HG03097 (cell line): ENCODE data around the gene SGSM1.
"Not testable (repeated sequence)": the region's sequence is repeated elsewhere in the genome, so short reads cannot be mapped to it uniquely, and the experiment has no call there.

Source experiments
- ATAC-seq: cut with Tn5 transposase; IDR thresholded peaks from one replicate; pipeline ENCODE4 v1.9.1; 2021; ENCODE audit not compliant: unreplicated experiment, low FRiP score

The SGSM1 gene

DNA sequence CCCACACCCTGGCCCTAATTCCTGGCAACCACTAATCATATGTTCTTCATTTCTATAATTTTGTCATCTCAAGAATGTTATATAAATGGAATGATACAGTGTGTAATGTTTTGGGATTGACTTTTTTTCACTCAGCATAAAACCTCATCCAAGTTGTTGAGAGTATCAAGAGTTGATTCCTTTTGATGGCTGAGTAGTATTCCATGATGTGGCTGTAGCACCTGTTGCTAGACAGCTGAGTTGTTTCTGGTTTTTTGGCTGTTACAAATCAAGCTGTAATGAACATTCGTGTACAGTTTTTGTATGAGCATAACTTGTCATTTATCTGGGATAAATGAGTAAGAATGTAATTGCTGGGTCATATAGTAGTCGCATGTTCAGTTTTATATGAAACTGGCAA lies 81.2 kb downstream of the SGSM1 start:
- ATAC-seq: no peak

DNA sequence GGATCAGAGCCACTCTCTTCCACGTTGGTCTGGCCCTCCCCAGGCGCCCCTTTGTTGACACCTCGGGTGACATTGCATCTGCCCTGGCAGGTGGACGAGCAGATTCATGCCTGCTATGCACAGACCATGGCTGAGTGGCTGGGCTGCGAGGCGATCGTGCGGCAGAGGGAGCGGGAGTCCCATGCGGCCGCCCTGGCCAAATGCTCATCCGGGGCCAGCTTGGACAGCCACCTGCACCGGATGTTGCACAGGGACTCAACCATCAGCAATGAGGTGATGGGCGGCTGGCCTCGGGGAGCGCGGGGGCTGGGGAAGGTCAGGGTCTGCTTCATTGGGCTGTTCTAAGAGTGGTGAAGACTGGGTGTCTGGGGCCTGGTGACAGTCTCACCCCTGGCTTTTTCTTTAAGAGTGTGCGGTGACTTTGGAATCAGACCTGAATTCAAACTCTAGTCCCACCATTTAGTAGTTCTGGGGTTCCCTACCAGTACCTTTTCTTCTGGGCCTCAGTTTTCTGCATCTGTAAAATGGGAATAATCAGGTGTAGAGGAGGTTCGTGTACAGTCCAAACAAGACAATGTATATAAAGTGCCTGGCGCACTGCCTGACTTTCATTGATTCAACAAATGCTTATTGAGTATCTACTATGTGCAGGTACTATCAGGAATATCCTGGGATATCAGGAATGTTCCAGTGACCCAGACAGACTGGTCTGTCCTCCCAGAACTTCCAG lies 87.5 kb downstream of the SGSM1 start:
- no peak for ATAC-seq

DNA sequence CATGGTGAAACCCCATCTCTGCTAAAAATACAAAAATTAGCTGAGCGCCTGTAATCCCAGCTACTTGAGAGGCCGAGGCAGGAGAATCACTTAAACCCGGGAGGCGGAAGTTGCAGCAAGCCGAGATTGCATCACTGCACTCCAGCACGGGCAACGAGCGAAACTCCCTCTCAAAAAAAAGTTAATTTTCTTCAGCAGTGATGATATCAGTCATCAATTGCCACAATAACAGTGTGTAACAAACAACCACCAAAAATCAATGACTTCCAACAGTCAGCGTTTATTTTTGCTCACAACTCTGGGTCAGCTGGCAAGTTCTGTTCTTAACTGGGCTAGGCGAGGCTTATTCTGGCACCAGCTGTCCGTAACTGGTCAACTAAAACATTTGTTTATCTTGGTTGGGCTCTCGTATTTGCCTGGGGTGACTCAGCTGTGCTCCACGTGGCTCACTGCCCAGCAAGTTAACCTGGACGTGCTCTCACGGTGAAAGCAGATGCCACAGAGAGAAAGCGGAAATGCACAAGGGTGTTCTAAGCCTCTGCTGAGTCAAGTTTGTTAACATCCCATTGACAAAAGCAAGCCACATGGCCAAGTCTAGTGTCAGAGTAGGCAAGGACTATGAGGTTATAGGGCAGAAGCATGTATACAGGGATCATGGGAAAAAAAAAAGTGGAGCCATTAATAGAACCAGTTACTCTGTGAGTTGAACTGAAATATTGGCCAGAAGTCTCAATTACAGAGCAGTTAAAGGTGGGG lies 88.4 kb downstream of the SGSM1 start:
- no peak for ATAC-seq

DNA sequence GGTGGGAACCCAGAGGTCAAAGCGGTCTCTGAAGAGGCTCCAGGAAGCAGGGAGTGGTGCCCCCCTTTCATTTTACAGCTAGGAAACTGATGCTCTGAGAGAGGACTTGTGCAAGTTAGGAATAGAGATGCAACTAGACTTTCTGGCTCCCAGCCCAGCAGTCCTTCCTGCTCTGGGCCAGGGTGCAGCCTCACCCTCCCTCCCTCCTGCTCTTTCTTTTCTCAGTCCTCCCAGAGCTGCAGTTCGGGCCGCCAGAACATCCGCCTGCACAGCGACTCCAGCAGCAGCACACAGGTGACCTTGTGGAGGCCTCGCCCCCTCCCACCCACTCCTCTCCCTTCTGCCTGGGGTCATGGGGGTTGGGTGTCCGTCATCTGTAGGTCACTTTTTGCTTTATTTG lies 89.0 kb downstream of the SGSM1 start:
- no peak for ATAC-seq

DNA sequence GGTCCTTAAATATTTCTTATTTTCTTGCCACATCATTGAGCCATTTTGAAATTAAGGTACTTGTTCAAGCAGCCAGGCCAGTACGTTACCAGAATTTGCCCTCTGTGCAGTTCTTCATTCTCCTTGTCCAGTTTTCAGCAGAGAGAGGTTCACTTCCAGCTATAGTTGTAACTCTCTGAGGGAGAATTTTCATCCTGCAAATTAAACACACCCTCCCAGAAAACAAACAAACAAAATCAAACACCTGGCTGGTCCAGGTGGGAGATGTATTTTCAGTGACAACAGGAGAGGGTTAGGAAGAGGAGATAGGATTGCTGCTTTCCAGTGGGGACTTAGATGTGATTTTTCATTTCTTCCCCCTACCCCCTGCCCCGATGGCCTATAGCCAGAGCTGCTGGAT lies 95.4 kb downstream of the SGSM1 start:
- no peak for ATAC-seq

DNA sequence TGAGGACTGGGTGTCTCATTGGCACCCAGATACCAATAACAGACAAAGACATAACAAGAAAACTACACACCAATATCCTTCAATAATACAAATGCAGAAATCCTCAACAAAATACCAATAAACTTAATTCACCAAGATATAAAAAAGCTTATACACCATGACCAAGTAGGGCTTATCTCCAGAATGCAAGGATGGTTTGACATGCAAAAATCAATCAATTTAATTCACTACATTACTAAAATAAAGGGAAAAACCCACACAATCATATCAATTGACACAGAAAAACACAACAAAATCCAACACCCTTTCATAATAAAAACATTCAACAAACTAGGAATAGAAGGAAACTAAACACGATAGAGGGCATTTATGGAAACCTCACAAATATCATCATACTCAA lies 99.9 kb downstream of the SGSM1 start:
- no peak for ATAC-seq

DNA sequence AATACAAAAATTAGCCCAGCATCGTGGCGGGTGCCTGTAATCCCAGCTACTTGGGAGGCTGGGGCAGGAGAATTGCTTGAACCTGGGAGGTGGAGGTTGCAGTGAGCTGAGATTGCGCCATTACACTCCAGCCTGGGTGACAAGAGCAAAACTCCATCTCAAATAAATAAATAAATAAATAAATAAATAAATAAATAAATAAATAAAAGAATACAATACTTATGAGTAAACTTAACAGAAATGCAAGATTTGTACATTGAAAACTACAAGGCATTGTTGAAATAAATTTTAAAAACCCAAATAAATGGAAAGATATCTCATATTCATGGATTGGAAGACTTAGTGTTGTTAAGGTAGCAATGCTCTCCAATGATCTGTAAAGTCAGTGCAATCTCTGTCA lies 101.1 kb downstream of the SGSM1 start:
- ATAC-seq: not testable (repeated sequence)

DNA sequence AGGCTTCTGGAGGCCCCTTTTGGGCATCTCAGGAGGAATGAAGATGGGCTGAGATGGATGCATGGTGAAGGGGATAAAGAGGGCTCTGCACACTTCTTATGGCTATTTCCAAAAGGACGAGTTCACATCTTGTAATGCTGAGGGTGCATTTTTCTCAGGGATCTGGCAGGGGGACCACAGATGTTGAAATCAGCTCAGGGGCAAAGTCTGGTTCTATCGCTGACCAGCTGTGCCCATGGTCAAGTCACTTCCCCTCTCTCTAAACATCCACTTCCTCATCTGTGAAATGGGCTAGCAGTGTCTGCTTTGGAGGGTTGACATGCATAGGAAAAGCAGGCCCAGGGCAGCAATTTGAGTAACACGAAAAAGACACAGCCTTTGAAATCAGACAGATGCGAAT lies 114.0 kb downstream of the SGSM1 start:
- ATAC-seq: no peak

DNA sequence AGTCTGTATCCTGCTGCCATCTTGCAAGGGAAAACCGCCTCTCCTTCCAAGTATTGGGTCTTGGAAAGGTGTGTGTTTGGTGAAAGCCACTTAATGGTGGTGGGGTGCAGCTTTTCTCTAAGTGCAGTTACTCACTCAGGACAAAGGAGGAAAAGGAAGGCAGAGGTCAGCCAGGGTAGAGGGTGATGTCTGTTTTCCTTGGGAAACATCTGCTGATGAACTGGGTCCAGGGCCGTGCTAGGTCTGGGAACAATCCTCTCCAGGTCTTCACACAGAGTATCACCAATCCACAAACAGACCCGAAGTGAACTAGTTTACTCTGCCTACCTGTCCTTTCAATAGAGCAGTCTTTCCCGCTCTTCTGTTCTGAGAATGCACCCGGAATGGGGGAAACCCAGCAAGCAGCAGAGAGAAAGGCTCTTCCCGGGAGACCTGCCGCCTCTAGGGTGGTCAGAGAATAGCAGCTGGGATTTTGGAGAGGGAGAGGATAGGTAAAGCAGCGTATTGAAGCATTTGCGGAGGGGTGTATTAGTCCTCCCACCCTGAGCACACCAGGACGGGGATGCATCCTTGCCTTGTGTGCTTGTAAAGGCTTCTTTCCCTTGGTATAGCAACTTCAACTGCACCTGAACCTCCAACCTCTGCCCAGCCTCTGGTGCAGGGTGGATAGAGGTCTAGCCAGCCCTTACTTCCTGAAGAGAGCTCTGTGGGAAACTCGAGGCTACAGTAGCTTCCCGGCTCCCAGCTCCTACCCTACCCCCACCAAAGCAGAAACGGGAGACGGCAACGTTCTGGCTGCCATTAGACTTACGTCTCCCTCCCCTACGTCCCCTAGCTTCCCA lies 119.8 kb downstream of the SGSM1 start:
- no peak for ATAC-seq

DNA sequence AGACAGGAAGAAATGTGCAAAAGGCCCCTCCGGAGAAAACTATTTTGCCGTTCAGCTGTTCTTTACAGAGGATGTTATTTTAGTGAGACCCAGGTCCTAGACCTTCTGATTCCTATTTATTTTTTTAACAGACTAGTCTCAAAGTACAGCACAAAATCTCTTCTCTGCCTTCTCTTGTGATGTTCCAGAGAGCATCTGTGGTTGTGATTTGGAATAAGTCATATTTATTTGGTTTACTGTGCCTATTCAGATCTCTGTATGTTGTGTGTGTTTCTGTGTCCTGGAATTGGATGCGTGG lies 120.4 kb downstream of the SGSM1 start:
- ATAC-seq: no peak

DNA sequence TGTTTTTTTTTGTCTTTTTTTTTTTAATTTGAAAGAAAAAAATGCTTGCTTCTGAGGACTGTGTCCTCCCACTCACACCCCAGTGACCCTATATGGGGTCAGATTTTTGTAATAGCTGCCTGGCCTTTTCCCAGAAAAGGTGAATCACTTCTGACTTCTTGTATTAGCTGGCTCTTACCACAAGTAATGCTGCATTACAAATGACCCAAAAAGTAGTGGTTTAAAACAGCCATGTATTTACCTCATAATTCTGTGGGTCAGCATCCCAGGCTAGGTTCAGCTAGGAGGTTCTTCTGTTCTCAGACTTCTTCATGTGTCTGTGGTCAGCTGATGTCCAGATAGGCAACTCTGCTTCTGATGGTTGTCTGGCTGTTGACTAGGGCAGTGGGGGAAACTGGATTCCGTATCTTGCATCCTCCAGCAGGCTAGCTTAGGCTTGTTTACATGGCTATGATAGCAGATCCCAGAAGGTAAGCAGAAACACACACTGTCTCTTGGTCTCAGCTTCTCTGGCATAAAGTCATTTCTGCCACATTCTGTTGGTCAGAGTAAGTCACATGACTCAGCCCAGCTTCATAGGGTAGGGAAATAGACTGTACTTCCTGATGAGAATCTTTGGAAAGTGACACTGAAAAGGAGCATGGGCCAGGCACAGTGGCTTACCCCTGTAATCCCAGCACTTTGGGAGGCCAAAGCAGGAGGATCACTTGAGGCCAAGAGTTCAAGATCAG lies 121.0 kb downstream of the SGSM1 start:
- no peak for ATAC-seq

DNA sequence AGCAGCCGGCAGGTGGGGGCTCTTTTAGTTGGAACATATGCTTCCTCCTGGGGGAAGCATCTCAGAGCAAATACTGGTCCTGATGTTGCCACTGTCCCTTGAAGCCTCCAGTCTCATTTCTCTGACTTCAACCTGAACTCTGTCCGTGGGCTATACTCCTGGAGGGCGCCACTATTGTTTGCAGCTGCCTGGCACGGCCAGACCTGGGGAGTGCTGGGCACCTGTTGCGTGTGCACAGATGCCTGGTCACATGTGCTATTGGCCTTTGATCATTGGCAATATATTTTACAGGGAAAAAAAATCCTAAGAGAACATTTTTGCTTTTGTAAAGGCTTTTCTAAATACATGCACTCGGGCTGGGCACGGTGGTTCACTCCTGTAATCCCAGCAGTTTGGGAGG lies 122.3 kb downstream of the SGSM1 start:
- ATAC-seq: no peak

DNA sequence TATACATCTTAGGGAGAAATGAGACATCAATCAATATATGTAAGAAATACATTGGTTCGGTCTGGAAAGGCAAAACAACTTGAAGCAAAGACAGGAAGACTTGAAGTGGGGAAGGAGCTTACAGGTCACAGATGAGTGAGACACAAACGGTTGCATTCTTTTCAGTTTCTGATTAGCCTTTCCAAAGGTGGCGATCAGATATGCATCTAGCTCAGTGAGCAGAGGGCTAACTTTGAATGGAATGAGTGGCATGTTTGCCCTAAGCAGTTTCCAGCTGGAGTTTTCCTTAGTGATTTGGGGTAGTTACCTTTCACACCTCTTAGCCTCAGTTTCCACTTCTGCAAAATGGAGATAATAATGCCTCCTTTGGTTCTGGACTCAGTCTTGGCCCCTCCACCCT lies 124.7 kb downstream of the SGSM1 start:
- ATAC-seq: no peak

DNA sequence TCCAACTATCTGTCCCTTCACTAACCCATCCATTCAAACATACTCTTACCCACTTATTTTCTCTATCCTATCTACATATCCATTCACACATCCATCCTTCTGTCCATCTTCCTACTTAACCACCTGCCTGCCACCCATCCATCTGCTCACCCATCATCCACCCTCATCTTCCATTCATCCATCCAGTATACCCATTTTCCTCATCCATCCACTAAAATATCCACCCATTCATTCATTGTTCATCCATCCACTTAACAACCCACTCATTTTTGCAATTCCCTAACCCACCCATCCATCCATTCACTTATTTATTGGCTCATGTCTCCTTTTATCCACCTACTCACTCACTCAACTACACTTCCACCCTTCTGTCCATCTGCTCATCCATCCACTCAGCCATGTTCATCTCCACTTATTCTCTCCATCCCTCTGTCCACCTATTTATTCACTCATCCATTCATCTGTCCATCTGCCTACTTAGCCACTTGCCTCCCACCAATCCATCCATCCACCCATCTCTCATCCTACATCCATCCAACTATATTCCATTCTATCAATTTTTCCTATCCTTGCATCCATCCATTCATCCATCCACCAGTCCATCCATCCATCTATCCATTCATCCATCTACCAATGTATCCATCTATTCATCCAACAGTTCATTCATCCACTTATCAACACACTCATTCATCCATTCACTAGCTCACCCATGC lies 129.9 kb downstream of the SGSM1 start:
- no peak for ATAC-seq

DNA sequence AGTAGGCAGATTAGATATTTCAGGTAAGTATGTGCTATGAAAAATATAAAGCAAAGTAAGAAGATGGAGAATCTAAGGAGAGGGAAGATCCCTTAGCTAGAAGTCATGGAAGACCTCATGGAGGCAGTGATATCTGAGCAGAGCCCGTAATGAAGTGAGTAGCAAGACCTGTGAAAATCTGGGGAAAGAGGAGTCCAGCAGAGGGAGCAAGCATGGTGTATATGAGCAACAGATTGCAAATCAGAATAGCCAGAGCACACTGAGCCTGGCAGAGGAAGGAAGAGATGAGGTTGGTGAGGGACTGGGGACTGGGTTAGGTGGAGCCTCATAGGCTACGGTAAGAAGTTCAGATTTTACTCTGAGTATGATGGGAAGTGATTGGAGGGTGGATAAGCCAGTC lies 131.1 kb downstream of the SGSM1 start:
- ATAC-seq: no peak

DNA sequence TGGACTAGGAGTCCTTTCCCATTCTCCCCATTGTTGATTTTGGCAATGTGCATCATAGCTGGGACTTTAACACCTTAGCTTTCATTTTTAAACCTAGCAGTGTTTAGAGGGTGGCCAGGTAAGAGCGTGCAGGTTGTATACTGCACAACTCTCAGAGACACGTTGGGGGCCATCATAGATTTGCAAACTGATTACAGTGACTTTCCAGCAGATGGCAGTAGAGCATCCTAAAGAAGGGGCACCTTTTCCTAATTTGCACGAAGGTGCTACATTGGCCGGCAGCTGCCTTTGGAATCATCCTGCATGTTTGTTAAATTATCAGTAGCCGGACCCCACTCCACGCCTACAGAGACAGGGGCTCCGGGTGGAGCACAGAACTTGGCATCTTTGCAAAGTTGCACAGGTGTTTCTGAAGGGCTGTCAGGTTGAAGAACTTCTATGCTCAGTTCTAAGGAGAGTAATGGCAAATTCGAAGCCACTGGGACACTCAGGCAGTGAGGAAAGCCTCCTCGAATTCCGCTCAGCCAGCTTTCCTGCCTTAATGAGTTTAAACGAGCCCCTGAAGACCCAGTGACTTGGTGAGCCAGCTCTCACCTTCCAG lies 132.8 kb downstream of the SGSM1 start:
- no peak for ATAC-seq

DNA sequence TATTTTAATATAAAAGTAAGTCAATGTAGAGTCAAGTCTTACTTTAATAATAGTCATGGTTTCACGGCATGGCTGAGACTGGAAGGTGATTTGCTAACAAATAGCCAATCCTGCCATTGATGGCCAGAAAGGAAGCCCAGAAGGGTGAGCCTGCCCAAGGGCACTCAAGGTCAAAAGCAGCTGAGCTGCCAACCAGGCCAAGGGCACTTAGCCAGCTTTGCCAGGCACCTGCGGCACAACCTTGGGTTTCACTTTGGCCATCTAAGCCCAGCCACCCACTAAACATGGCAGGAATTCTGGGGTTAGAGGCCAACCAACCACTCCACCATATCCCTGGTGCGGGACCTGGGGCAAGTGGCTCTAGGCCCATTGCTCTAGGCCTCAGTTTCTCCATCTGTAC lies 136.3 kb downstream of the SGSM1 start:
- no peak for ATAC-seq

DNA sequence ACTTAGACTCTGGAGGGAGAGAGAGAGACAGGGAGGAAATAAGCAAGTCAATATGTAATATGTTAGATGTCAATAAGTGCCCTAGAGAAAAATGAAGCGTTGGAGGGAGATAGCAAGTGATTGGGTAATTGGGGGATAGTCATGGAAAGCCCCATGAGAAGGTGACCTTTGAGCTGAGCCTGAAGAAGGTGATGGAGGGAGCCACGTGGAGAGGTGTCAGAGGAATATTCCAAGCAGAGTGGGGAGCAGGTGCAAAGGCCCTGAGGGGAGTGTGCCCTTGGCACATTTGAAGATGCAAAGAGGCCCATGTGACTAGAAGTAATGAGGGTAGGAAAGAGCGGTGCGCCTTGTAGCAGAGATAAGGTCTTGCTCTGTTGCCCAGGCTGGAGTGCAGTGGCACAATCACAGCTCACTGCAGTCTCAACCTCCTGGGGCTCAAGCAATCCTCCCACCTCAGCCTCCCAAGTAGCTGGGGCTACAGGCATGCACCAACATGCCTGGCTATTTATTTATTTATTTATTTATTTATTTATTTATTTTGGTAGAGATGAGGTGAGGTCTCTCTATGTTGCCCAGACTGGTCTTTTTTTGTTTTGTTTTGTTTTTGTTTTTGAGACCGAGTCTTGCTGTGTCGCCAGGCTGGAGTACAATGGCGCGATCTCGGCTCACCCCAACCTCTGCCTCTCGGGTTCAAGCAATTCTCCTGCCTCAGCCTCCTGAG lies 138.4 kb downstream of the SGSM1 start:
- ATAC-seq: no peak

DNA sequence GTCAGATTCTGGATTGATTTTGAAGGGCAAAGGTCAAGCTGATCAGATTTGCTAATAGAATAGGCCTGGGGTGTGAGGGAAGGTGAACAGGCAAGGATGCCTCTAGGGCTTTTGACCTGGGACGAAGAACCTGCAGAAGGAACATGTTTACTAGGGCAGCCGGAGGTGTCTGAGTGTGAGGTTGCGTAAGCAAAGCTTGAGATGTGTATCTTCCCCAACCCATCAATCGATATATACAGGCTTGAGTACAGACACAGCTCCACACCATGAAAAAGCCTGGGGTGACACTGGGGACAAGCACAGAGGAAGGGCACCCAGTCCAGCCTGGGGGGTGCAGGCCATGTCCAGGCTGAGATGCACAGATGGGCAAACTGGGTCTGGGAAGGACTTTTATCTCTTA lies 139.4 kb downstream of the SGSM1 start:
- no peak for ATAC-seq
